RKO (cell line): ENCODE measurements around the gene CLASP1.
"Not testable (repeated sequence)": the region's sequence is repeated elsewhere in the genome, so short reads cannot be mapped to it uniquely, and the experiment has no call there.

Experiments
- DNase-seq: peaks from one replicate; pipeline ENCODE4 v3.0.0-alpha.2; 2016; ENCODE audit warnings: low spot score

The CLASP1 gene

DNA sequence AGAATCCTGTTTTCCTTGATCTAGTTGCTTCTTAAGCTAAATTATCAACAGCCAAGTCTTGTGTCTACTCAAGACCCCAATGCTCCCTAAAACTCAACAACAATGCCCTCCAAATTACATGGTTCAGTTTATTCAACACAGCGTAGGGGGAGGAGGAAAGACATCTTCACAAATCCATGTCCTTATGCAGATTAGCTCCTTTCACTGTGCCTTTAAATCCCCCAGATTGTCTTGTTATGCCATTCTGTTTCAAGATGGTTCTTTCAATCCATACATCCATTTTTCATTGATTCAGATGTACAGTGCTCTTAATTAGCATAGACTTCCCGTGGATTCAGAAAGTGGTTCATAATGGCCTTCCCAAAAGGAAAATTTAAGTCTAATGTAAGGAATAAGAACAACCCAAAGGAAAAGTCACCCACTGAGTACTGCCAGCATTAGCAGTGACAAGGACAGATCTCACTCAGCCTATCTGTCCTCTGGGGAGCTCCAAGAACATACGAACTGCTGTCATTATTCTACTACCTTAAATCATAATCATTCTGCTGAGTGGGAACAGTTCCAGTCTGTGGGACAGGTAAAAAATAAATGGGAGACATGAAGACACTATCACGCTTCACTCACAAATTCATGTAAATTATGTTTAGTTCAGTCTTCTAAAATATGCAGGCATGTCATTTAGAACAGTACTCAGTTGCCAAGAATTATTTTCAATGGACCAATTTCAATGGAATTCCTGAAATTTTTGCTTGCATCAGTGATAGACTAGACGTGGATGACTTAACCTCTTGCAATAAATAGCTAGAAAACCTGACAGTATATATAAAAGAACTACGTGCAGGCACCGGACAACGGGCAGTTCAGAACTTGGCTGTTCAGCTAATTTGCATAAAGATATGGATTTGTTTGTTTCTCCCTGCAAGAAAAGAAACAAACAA lies 177.5 kb downstream of the CLASP1 start:
- DNase-seq, result no peak

DNA sequence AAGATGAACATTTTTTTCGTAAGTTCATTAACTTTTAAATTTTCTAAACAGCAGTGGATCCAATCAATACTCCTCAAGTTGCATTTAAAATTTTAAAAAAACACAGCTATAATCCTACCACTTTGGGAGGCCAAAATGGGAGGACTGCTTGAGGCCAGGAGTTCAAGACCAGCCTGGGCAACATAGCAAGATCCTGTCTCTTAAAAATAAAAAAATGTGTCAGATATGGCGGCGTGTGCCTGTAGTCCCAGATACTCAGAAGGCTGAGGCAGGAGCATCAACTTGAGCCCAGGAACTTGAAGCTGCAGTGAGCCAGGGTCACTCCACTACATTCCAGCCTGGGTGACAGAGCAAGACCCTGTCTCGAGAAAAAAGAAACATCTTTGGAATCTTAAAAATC lies 178.3 kb downstream of the CLASP1 start:
- no peak for DNase-seq

DNA sequence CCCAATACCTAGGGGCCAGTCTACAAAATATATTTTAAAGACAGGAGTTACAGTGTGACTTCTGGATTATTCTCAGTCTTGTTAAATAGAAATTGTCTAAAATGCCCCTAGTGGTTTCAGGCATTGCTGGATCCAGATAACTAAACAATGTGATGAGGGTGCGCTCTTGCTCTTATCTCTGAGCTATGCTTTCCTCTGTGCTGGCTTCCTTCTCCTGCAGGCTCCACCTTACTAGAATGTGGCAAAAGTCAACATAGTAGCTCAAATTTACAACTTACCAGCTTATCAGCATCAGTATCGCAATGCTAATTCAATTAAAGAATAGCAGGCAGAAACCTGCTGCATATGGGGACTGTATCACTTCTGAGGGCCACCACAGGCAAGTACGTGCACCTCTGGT lies 179.9 kb downstream of the CLASP1 start:
- DNase-seq, result no peak

DNA sequence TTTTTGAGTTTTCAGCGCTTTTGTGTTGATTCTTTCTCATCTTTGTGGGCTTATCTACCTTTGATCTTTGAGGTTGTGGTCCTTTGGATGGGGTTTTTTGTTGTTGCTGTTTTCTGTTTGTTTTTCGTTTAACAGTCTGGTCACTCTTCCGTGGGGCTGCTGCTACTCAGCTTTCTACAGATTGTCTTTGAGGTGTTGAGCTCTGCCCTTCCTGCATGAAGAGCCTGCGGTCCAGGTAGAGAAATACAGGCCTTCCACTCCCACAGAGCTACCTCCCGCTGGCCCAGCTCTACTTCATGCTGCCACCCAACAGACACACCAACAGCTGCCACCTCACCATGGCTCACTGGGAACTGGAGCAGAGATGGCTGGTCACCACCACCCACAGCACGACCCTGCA lies 180.3 kb downstream of the CLASP1 start:
- no peak for DNase-seq

DNA sequence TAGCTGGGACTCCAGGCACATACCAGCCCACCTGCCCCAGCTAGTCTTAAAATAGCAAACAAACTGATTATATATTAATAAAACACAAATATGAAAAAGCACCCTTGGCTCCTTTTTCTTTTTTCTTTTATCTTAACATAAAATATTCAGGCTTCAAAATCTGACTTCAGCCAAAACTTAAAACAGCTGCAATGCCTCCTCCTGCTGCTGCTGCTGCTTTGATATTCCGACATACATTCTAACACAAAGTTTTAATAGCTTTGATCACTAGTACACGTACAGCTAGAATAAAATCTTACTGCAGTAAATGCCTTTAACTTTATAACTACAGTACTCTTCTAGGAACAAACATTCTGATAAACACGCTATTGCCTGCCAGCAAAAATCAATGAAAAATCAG lies 190.0 kb downstream of the CLASP1 start:
- no peak for DNase-seq

DNA sequence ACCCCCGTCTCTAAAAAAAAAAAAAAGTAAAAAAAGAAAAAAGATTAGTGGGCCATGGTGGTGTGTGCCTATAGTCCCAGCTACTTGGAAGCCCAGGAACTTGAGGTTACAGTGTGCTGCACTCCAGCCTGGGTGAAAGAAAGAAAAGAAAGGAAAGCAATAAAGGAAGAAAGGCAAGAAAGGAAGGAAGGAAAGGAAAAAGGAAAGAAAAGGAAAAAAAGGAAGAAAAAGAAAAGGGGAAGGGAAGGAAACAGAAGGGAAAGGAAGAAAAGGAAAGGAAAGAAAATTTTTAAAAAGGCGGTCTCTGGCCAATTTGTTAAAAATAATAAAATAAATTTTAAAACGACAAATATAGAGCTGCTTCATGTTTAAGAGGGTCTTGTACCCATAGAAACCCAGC lies 192.9 kb downstream of the CLASP1 start:
- no peak for DNase-seq

DNA sequence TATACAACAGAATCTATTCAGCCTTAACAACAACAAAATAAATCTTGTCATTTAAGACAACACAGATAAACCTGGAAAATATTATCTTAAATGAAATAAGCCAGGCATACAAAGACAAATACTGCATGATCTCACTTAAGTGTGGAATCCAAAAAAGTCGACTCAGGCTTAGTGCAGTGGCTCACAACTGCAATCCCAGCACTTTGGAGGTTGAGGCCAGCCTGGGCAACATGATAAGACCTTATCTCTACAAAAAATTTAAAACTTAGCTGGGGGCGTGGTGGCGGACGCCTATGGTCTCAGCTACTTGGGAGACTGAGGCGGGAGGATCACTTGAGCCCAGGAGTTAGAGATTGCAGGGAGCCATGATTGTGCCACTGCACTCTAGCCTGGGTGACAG lies 193.8 kb downstream of the CLASP1 start:
- DNase-seq, result no peak

DNA sequence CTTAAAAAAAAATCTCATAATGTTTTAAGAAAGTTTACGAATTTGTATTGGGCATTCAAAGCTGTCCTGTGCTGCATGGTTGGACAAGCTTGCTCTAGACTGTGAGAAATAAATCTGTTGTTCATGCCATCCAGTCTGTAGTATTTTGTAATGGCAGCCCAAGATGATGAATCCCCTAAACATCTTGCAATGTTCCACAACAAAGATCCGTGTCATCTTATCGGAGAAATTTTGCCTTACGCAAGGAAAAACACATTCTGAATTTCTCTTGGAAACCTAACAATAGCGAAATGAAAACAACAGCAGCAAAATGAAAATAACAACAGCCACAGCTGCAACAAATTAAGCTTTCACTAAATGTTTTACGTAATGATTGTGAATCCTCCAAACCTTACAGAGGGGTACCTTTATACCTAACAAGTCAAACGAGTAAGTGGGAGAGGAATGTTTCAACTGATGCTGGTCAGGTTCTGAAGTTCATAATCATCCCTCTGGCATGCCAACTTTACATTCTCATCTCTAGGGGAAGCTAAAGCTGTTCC lies 194.6 kb downstream of the CLASP1 start:
- DNase-seq, result no peak

DNA sequence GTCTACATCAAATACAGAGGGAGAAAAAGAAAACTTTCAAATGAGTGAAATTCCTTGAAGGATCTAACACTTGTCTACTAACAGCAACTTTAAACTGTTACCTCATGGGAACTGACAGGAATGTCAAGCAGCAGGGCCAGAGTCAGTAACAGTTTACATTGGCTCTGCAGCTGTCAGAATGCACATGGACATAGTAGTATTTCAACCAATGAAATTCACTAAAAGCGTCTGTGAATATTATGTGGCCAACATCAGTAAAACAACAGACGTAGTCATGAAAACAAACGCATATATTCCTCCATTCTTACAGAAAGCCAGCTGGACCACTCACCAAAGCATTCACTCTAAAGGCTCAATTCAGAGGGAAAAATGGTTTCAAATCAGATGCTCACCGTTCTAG lies 197.9 kb downstream of the CLASP1 start:
- DNase-seq, result no peak

DNA sequence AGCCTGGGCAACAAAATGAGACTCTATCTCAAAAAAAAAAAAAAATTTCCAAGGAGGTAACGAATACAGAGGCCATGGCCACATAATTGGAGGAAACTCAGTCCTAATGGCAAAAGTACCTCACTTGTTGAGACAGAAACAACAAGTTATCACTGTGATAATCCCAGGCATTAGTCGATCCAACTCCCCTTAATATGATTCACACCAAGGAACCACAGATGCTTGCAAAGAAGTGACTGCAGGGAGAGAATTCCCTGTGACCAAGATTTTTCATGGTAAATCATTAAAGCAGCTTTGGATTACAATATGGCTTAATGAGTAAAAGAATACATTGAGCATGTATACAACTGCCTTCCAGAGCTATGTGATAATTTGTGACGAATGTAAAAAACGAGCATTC lies 199.0 kb downstream of the CLASP1 start:
- no peak for DNase-seq

DNA sequence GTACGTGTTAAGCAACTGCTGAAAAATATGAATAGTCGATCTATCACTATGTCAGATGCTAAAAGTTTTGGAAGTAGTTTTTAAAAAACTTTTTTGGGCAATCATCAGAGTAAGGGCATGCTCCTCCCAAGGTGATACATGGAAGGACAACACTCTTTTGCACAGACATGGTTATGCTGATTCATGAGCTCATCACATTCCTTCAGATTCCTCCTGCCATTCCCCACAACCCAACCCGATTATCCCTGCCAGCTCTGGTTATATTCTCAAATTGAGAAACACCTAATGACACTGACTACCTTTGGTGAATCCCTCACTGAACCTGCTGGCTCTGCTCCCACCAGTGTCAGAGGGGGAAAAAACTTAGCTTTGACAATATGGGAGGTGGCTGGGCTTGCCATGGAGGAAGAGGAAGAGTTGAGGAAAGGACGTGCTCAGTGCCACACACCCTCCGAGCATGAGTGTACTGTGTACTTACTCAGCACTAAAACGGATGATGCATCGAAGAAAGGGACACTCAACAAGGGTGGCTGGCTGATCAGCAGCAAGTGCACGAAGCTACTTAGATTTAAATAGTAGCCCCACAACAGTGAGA lies 202.5 kb downstream of the CLASP1 start:
- no peak for DNase-seq

DNA sequence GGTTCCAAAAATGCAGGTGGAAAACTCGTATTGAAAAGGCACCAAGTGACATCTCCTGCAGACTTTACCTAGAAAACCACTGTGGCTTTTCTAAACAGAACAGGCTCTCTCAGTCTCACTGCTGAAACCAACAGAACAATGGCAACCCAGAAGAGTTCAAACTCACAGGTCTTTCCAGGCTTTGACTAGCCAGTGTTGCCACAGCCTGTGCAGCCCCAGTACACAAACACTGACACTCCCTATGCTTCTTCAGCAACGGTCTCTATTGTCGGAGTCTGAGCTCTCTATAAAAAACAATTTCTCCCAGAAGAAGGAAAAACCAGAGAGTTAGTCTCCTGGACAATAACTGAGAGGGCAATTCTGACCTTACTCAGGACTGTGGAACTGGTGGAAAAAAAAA lies 206.4 kb downstream of the CLASP1 start:
- DNase-seq, result no peak

DNA sequence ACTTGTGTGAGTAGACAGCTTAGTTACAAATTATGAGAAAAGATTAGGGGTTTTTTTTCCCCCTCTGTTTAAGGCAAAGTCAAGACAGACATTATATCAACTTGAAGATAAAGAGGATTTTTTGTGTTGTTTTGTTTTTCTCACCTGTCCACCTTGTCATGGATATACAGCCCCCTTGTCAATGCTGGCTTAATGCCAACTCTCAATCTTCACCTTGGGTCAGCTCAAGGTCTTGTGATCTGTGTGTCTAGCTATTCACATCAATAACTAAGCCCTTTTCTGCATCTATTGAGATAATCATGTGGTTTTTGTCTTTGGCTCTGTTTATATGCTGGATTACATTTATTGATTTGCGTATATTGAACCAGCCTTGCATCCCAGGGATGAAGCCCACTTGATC lies 211.0 kb downstream of the CLASP1 start:
- not testable (repeated sequence) for DNase-seq

DNA sequence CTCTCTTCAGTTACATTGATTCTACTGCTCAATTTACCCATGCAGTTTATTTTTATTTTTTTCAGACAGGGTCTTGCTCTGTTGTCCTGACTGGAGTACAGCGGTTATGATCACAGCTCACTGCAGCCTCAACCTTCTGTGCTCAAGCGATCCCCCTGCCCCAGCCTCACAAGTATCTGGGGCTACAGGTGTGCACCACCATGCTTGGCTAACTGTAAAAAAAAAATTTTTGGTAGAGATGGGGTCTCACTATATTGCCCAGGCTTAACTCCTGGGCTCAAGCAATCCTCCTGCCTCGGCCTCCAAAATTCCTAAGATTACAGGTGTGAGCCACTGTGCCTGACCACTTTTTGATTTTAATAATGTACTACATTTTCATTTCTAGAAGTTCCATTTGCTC lies 212.3 kb downstream of the CLASP1 start:
- DNase-seq, result no peak

DNA sequence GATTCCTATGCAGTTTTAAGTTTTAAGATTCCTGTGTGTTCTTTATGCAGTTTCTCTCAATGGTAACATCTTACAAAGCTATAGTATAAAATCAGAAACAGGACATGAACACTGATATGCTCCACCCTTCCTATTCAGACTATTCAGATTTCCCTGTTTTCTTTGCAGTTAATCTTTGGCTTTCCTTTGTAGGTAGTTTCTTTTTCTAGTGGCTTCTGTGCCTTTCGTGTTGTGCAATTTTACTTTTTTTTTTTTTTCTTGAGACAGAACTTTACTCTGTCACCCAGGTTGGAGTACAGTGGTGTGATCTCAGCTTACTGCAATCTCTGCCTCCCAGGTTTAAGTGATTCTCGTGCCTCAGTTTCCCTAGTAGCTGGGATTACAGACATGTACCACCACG lies 213.5 kb downstream of the CLASP1 start:
- DNase-seq, result no peak

DNA sequence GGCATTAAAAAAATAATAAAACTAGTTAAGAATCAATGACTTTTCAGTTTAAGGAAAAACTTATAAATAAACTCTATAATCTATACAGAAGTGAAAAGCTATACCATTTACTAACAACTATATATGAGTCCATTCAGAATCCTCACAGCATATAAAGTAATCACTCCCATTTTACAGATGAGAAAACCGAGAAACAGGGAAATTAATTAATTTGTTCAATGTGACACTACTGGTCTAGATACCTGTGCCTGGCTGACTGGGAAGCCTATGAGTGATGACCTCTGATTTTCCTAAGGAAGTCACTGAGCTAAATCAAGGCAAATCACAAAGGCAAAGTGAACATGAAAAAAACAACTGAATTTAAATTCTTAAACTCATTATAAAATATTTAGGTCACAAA lies 218.0 kb downstream of the CLASP1 start:
- DNase-seq, result no peak

DNA sequence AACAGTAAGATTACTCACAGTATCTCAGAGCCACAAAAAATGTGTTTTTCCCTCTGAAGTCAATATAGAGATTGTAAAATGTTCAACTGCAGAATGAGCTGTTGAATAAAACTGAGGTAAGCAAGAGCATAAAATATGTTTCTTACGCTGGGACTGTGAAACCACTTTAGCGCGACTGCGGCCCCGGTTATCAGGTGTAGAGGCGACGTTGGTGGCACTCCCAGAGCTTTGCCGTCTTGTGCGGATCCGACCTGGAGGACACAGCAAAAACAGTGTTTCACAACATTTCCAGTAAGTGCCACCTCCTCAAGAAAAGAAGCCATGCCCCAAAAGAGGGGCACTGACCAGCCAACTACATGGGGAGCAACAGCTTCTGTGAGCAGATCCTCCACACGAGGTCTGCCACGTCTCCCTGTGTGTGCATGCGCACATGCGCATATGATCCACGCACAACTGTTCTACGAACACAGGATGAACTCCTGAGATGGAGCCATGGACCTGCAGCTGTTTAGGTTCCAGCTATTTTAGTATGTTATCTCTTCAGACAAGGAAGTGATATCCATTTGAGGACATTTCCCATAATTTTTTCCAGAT lies 219.2 kb downstream of the CLASP1 start:
- no peak for DNase-seq

DNA sequence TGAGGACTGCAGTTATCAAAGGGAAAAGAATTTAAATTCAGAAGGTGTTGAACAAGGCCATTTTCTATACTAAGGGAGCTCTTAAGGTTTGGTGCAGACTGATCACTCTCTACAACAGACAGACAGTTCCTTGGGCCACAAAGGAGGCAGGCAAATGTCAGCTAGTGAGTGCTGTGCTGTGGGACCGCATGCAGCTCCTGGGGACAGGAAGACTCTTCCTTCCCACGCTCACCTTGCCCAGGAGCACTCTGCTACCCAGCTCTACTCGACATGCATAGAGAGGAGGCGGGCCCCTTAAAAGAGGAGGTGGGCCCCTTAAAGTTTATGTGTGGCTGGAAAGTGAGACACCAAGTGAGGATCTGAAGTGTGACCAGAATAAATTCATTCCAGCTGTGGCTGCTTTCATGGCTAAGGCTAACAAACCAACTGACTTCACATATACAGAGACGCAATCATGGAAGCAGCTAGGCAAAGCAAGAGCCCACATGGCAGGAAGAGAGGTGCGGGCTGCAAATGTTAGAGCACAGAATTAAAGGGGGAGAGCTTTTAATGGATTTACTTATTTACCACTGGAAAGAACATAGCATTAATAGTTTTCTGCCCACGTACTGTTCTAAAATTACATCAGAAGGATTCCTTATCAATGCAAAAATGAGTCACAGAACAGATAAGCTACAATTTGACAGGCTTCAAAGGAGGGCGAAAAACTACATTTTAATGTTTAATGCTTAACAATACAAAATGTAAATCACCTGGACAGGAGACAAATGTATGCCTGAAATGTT lies 220.0 kb downstream of the CLASP1 start:
- no peak for DNase-seq

DNA sequence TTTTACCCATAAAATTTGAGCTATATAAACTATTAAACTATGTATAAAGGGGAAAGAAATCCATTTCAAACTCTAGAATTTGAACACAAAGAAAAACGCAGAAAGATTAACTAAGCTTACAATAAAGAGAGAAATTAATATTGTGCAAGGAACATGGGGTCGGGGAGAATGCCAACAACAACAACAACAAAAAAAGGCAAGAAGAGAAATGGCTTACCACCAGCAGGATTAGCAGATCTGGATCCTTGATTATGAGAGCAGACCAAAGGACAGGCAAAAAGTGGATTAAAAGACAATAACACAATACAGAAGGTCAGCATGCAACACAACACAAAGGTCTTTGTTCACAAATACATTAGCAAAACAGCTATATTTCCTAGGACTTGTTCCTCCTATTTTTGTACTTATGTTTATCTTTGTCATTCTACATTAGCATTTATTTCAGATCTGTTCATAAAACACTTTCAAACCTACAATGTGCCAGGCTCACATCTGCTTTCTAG lies 222.0 kb downstream of the CLASP1 start:
- DNase-seq, result no peak

DNA sequence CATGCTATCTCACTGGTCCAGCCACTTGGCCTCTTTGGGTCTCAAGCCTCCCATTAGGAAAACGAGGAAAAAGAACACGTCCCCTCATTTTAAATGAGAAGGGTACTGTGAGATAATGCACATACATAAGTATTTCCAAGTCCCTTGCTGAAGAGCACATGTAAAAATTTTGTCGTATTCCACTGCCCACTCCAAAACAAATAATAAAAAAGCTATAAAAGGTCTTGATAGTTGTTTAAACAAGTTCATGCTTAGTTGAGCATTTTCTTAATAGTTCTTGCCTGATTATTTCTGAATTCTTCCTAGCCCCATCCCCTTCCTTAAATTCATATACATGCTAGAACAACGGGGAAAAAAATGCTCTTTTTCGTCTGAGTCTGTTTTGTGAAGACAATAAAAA lies 228.8 kb downstream of the CLASP1 start:
- DNase-seq, result no peak

DNA sequence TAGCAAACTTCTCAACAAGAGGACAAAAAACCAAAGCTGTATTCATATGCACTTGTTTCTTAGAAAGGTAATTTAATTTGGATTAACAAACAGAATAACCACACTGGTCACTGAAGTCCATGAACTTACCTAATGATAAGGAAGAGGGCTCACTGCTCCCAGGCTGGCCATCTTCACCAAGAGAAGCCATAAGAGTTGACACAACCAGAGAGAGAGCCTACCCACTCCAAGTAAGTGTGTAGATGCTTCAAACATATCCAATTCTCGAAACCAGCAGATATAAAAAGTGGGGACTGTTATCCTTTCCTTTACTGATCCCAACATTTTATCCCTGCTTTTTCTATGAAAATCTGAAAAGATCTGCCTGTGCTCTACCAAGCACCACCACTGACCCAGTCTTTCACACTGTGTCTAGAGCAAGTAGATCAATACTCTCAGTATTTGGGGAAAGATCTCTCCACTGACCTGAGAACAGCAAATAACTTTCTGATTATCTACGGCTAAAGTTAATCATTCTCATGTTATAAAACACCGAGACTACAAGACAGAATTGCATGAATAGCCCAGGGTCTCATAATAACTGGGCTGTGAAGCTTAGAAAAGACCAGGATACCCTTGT lies 230.1 kb downstream of the CLASP1 start:
- no peak for DNase-seq
